GM12874 (cell line): ENCODE measurements around the gene MYEOV.

ENCODE experiments used
- CTCF ChIP-seq: IDR thresholded peaks from 2 replicates; pipeline ENCODE4 v1.5.1; 2011; ENCODE audit warnings: low read depth, mild to moderate bottlenecking, control low read depth, low read length, moderate library complexity; ENCODE audit not compliant: insufficient read depth

The MYEOV gene

DNA sequence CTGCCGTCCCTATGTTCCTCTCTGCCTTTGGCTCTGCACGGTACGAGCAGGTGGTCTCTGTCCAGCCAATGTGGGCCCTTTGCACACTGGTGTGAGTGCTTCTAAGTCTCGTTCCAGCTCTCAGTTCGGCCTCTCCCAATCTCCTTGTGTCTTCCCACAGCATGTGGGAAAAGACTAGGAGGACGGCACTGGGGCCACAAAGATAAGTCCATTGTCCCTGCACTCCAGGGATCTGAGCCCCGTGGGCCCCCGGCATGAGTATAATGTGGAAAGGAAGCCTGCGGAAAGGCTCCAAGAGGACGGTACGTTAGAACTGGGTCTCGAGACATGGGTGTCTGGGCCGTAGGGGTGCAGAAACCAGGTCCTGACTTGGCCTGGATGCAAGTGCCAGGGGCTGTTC, 16.4 kb downstream of the MYEOV start:
- no peak for TF ChIP-seq CTCF

DNA sequence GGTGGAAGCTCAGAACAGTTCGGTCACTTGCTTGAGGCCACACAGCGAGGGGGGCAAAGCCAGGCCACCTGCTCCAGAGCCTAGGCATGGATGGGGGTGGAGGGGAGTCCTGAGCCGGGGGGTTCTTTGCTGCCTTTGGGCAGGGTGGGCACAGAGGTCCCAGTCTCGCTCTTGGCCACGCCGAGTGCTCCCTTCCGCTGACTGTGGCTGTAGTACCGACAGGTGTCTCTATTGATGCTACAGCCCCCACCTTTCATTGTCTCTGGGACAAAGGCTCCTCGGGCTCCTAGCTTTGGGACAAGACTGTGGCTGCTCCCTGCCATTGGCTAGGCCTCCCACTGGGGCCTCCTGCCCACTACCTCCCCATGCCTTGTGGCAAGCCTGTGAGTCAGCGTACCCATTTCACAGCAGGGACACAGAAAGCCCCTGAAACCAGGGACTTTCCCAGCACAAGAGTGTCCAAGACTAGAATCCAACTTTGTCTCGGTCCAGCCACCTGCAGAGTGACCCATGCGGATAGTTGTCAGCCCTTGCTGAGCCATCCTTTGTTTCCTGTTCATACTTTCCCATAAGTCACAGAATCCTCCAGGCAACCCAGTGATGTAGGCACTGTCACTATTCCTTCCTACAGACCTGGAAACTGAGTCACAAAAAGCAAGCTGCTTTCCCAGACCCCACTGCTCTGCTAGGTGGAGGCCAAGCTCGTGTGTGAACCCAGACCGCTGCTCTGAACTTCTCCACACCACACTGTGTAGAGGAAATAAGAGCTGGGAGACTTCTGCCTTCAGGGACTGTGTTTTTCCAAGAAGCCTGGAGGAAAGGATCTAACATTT, 17.2 kb downstream of the MYEOV start:
- TF ChIP-seq CTCF = no peak

DNA sequence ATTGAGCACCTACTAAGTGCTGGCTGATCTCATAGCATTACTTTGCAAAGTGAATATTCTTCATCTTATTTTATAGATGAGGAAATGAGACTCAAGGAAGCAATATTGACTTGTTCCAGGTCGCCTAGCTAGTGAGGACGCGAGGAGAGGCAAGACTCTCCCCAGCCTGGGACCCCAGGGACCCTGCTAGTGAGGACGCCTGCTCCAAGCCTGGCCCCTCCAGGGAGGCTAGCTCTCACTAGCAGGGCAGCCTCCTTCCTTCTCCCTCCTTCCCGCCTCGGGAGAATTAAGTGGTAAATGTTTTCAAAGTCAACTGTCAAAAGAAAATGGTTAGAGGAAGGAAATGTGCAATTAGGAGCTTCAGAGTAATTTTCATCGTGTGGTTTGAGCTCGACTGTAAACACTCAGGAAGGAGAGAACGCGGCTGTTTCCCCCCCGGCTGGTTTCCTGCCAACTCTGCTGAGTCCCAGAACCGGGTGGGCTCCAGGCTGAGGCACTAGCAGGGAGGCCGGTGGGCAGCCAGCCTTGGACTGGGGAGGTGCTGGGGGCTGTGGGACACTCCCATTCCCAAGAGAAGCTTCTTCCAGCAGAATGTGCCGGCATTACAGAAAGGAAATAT, 17.9 kb downstream of the MYEOV start:
- no peak for TF ChIP-seq CTCF

- no peak for TF ChIP-seq CTCF
Observed at GRCh38 chr11:69312453-69313404, 18.8 kb downstream of the MYEOV start.

DNA sequence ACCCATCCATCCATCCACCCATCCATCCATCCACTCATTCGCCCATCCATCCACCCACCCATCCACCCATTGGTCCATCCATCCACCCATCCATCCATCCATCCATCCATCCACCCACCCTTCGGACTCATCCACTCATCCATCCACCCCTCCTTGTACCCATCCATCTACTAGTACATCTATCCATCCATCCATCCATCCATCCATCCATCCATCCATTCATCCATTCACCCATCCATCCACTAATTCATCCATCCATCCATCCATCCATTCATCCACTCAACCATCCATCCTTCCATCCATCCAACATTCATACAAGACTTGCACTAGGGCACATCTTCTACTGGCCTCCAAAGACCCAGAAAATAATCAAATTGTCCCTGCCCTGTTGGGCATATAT, 20.0 kb downstream of the MYEOV start:
- no peak for TF ChIP-seq CTCF

- TF ChIP-seq CTCF = no peak
Observed at GRCh38 chr11:69314555-69314954, 20.6 kb downstream of the MYEOV start.

GRCh38 chr11:69316956-69317355, 23.0 kb downstream of the MYEOV start:
- no peak for TF ChIP-seq CTCF
